Iris pigment epithelial cell (primary cell): ENCODE measurements around the gene HMOX1.
"Not testable (repeated sequence)": the region's sequence is repeated elsewhere in the genome, so short reads cannot be mapped to it uniquely, and the experiment has no call there.

Source experiments
- DNase-seq: peaks from one replicate; pipeline ENCODE4 v3.0.0-alpha.2; 2011; ENCODE audit warnings: low read depth

HMOX1 gene

DNA sequence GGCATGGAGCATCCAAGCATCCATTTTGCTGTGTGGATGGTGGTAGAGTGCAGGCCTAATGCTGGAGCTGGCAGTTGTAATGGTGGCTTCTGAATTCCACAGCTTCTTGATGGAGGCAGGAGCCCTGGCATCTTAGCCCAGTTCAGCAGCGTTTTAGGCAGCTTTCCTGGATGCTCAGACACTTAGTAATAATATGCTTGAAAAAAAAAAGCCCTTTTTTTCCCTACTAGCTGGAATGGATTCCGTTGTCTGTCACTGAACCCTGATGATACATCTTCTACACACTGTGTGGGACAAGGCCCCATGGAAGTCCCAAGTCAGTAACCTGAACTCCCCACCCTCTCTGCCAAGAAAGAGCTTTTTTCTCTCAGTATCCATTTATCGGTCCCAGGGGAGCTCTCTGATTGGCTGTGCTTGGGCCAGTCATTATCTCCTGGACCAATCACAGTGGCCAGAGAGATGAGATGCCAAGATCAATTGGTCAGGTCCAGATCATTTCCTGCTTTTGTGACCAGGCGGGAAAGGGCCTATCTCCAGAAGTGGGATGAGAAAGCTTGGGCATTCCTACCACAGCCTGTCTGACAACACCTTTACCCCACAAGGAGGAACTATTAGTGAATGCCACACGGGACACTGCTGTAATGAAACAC is 53.3 kb downstream of the HMOX1 start:
- DNase-seq: no peak

DNA sequence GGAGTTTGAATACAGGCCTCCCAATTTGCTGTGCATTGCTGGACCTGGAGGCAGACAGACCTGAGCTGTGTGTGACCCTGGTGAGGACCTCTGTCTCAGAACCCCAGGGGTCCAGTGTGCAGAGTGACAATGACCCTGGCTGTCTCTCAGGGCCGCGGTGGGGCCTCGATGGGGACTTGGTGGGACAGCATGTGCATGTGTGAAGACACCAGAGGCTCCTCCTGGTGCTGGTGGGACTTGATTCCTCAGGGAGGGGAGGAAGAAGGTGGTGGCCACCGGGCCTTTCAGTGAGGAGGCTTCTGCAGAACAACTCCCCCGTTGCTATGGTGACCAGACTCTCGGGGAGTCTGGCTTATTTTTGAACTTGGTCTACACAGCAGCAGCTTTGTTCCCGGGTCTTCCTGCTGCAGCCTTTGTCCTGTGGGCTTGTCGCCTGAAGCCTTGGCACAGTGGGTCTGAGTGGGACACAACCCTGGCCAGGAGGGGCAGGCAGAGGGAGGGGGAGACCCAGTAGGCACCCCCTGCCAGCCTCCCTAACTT is 54.4 kb downstream of the HMOX1 start:
- no peak for DNase-seq

DNA sequence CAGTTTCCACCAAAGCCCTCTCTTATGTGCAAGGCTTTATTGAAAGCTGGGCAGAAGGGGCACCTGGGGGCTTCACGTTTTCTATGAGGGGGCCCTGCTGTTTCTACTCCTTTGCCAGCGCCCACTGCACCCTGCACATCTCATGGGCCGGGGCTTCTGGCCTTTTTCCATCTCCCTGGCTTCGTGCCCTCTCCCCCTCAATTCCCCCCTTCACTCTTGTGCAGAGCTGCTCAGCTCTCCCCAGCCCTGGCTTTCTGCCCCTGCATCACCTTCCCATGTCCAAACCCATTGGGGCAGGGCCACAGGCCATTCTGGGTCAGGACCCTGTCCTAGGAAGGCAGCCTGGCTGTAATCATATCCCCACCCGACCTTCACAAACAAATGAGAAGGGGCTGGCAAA is 55.5 kb downstream of the HMOX1 start:
- no peak for DNase-seq

DNA sequence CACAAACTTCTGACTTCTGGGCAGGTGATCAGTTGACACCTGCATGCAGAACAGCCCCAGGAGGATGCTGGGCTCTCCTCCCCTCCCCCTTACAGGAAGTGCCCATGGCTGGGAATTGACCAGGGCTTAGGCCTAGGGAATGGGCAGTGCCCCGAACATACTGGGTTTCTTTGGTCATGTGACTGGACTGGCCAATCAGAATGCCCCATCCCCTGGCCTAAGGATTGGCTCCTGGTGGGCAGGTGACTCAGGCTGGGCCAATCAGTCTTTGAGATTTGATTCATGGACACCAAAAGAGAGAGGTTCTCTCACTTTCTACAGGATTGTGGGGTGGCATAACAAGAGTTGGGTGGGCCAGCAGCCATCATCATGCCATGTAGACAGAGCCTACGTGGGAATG is 56.2 kb downstream of the HMOX1 start:
- no peak for DNase-seq

DNA sequence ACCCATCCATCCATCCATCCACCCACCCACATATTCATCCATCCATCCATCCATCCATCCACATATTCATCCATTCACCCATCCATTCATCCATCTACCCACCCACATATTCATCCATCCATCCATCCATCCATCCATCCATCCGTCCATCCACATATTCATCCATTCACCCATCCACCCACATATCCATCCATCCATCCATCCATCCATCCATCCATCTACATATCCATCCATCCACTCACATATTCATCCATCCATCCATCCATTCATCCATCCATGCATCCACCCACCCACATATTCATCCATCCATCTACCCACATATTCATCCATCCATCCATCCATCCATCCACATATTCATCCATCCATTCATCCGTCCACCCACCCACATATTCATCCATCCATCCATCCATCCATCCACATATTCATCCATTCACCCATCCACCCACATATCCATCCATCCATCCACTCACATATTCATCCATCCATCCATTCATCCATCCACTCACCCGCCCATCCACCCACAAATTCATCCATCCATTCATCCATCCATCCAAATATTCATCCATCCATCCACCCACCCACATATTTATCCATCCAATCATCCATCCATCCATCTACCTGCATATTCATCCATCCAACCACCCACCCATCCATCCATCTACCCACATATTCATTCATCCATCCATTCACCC is 57.9 kb downstream of the HMOX1 start:
- not testable (repeated sequence) for DNase-seq

DNA sequence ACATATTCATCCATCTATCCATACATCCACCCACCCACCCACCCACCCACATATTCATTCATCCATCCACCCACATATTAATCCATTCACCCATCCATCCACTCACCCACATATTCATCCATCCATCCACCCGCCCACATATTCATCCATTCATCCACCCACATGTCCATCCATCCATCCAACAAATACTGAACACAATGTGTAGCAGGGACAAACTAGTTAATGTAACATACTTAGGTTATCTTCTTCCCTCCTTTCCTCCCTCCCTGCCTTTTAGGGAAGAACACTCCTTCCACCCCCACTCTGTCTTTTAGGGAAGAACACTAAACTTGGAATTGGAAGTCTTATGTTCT is 58.4 kb downstream of the HMOX1 start:
- DNase-seq: no peak

DNA sequence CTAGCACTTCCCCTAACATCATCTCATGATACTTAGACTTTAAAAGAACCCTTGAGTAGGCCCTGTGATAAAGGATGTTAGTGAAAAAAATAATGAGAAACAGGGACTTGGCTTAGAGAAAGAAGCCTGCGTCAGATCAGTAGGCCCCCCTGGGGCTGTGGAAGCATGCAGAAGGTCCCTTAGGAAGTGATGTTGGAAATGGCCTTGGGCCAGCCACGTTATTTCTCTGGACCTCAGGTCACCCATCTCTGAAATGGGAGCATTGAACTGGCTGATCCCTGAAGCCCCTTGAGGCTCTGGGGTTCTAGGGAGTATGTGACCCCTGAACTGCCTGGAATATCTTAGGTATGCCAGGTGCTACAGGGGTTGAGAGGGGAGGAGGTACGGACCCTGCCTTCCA is 59.2 kb downstream of the HMOX1 start:
- no peak for DNase-seq

DNA sequence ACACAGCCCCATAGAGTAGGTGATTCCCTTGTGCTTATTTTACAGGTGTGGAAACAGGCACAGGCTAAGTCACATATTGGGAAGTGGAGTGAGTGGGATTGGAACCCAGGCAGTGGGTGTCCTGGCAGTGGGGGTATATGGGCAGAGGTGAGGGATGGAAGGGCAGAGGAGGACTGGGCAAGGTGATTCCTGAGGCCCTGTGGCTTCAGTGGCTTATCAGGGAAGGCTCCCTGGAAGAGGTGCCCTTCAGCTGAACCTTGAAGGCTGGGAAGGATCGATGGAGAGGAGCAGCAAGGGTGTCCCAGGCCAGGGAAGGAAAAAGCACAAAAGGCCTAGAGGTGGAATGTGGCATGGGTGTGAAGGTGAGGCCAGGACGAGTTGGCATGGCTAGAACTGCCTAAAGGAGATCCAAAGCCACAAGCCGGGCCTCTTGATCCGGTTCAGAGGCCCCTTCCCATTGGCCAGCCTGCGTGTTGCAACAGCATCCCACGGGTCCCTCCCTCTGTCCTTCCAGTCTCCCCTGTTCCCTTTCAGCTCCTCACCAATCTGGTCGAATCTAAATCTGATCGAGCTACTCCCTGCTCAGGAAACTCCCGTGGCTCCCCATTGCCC is 60.7 kb downstream of the HMOX1 start:
- no peak for DNase-seq

DNA sequence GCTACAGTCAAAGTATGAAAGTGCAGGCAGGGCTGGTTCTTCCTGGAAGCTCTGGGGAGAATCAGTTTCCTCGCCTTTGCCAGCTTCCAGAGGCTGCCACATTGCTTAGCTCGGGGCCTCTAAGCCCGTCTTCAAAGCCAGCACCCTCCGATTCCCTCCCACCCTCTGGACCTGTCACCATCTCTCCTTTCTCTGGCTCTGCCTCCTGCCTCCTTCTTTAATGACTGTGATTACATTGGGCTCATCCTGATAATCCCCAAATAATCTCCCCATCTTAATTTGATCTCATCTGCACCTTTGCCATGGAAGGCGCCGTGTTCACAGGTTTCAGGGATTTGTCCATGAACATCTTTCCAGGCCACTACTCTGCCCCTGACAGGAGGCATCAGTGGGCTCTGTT is 61.6 kb downstream of the HMOX1 start:
- no peak for DNase-seq

DNA sequence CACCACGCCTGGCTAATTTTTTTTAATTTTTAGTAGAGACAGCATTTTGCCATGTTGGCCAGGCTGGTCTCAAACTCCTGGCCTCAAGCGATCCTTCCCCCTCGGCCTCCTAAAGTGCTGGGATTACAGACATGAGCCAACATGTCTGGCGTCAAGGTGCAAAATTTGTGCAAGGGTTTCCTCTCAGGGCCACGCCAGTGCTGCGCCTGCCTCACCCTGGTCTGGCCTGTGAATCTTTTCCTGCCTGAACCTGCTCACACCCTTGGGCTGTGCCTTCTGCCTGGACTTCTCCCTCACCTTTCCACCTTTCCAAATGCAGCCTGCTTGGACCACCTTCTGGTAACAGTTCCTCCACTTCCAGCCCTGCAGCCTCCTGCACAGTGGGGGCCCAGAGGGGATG is 62.4 kb downstream of the HMOX1 start:
- DNase-seq: no peak
